ENCODE data around the gene TBC1D19.

DNA sequence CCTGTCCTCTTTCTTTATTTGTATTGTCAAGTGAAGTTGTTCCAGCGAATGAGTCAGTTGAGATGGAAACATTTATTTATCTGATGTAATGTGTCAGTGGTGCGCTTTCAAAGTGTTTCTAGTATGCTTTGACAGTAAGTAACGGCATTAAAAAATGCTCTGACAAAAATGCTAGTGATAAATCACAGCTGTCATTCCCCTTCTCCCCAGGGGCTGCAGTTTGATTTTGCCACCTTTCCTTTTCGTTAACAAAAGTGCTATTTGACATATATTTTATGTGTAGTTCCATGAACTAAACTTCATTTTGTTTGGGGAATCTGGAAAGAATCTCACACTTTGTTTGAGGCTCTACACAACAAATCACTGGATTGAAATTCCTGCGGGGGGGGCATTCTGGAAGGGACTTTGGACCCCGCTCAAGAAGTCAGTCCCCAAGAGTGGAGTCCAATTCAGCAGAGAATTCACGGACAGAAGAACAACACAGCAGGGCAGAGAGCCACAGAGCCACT lies 7.6 kb upstream of the TBC1D19 start:
- TF ChIP-seq, protein P1, sequence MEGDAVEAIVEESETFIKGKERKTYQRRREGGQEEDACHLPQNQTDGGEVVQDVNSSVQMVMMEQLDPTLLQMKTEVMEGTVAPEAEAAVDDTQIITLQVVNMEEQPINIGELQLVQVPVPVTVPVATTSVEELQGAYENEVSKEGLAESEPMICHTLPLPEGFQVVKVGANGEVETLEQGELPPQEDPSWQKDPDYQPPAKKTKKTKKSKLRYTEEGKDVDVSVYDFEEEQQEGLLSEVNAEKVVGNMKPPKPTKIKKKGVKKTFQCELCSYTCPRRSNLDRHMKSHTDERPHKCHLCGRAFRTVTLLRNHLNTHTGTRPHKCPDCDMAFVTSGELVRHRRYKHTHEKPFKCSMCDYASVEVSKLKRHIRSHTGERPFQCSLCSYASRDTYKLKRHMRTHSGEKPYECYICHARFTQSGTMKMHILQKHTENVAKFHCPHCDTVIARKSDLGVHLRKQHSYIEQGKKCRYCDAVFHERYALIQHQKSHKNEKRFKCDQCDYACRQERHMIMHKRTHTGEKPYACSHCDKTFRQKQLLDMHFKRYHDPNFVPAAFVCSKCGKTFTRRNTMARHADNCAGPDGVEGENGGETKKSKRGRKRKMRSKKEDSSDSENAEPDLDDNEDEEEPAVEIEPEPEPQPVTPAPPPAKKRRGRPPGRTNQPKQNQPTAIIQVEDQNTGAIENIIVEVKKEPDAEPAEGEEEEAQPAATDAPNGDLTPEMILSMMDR (conservative IDR thresholded peaks at IDR 0.05; ENCODE audit: low read depth, low read length), result no peak
- TF ChIP-seq MXI1 (IDR thresholded peaks at IDR 0.05; ENCODE audit: borderline replicate concordance, low read depth, low read length), result no peak
- no peak for TF ChIP-seq CEBPB (IDR thresholded peaks at IDR 0.05; ENCODE audit: low read depth, low read length)

Measured in IMR-90 (cell line).